ENCODE results near the gene IRGQ.
A peak's percentile ranks its signal among the peaks of the same experiment; 100 is the strongest.
"Not testable (repeated sequence)": the region's sequence is repeated elsewhere in the genome, so short reads cannot be mapped to it uniquely, and the experiment has no call there.

Gene IRGQ

GRCh38 chr19:43595999-43596841 lies at the start of gene IRGQ, which contains the start of gene ZNF576:
Gene IRGQ, minus strand, starts transcription at chr19:43596134. Its CDS starts 796 bp downstream, at chr19:43595338.
Gene ZNF576, plus strand, starts transcription at chr19:43596595. Its CDS starts 514 bp downstream, at chr19:43597109.
- DNase-seq (ENCODE audit: low read depth): peak; percentile 98

GRCh38 chr19:43644181-43644580 lies 48.2 kb upstream of the IRGQ start:
- DNase-seq (ENCODE audit: low read depth): no peak

DNA sequence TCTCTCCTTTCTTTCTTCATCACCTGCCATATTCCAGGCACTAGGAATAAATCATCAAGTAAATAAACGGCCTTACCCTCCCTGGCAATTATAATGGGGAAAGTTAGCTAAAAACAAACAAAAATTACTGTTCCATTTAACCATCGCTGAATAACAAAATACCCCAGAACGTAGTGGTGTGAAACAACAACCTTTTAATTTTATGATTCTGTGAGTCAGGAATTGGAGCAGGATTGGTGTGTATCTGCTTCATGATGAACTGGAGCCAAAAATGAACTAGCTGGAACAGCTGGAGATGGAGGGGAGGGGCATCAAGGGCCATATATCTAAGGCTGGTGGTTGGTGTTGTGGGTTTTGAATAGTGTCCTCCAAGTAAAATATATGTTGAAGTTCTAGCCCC lies 47.4 kb upstream of the IRGQ start:
- no peak for DNase-seq (ENCODE audit: low read depth)

- DNase-seq (ENCODE audit: low read depth): no peak
Measured at GRCh38 chr19:43642531-43642930, 46.6 kb upstream of the IRGQ start.

DNA sequence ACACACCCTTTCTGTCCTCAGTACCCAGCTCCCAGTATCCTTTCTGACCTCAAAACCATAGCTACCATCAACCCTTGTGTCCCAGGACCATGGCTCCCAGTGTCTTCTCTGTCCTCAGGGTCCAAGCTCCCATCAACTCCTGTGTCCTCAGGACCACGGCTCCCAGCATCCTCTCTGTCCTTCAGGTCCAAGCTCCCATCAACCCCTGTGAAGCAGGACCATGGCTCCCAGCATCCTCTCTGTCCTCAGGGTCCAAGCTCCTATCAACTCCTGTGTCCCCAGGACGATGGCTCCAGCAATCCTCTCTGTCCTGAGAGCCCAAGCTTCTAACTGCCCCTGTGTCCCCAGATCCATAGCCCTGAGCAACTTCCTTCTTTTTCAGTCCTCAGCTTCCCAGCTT lies 45.4 kb upstream of the IRGQ start:
- DNase-seq (ENCODE audit: low read depth): no peak

GRCh38 chr19:43640424-43640757 lies 44.5 kb upstream of the IRGQ start:
- DNase-seq (ENCODE audit: low read depth): no peak

DNA sequence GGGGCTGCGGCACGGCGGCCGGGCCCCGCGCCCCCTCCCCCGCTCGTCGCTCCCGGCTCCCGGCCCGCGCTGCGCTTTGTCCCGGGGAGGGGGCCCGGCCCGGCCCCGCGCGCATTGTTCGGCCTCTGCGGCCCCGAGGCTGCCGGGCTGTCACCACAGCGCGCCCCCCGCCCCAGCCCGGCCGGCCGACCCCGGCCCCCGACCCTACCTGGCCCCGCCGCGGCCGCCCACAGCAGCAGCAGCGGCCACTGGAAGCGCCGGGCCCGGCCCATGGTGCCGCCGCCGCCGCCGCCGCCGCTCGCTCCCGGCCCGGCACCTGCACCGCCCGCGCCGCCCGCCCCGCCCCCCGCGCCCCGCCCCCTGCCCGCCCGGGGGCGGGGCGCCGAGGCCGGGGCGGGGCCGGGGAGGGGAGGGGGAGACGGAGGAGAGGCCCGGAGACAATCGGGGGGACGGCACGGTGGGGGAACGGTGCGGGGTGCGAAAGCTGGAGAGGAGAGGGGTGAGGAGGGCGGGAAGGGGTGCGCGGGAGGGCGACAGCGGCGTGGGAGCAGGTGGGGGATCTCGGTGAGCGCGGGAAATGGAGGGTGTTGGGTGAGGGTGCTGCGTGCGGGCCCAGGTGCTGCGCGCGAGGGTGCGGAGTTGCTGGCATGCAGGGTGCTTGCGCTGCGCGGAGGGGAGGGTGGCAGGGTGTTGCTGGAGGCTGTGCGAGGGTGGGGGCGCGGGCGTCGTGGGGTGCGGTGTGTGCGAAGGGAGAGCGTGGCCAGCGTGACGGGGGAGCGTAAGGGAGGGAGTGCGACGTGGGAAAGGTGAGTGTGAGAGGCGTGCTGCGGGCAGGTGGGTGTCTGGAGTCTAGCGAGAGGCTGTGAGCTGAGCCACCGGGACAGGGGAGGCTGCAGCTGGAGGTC lies 43.8 kb upstream of the IRGQ start, which contains the start of gene CADM4:
Gene CADM4 (minus strand): TSS at position 332 of the 905 bp plus-strand sequence. CDS start 60 bp downstream, at position 272.
- DNase-seq (ENCODE audit: low read depth): no peak

DNA sequence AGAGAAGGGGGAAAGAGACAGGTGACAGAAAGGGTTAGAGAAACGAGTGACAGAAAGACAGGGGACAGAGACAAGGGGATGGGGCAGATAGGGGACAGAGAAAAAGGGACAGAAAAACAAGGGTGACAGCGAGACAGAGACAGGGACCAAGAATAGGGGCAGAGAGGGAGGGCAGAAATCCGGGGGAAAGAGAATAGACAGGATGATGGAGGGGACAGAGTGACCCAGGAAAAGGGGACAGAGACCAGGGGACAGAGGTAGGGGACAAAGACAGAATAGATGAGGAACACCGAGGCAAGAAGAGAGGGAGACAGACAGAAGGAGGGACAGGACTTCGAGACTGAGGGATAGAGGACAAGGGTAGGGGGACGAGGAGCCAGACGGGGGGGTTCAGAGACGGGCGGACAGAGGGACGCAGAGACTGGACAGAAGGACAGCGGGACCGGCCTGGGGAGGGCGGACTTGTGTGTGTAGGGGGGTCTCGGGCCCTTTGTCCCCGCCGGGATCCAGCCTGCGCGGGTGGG lies 43.1 kb upstream of the IRGQ start:
- DNase-seq (ENCODE audit: low read depth): no peak

GRCh38 chr19:43638214-43638994 lies 42.5 kb upstream of the IRGQ start:
- no peak for DNase-seq (ENCODE audit: low read depth)

DNA sequence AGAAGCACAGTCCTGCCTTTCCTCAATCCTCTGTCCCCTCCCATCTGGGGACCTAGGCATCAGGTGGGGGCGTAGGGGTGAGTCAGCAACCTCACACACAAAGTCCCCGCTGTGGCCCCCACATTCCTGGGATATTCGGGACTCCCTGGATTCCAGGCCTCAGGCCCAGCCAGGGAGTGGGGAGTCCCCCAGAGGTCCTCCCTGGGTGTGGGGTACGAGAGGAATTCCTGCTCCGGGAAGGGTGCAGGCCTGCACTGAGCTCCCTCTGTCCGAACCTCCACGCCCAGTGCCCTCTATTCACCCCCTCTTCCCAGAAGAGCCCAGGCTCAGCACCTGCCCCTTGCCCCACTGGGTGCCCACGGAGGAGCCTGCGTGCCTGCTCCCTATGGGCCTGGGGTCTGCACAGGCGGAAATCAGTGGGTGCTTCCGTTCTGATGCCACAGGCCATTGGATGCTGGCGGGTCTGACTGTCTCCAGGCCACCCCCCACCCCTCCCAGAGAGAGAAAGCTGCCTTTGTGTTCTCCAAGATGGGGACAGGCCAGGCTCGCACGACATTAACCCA lies 40.3 kb upstream of the IRGQ start:
- DNase-seq (ENCODE audit: low read depth): no peak

DNA sequence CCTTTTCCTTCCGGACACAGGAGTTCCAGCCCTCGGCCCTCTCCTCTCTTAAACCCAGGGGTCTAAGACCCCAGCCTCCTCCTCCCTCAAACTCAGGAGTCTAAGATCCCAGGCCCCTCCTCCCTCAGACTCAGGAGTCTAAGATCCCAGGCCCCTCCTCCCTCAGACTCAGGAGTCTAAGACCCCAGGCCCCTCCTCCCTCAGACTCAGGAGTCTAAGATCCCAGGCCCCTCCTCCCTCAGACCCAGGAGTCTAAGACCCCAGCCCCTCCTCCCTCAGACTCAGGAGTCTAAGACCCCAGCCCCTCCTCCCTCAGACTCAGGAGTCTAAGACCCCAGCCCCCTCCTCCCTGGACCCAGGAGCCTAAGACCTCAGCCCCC lies 39.6 kb upstream of the IRGQ start:
- DNase-seq (ENCODE audit: low read depth): not testable (repeated sequence)

DNA sequence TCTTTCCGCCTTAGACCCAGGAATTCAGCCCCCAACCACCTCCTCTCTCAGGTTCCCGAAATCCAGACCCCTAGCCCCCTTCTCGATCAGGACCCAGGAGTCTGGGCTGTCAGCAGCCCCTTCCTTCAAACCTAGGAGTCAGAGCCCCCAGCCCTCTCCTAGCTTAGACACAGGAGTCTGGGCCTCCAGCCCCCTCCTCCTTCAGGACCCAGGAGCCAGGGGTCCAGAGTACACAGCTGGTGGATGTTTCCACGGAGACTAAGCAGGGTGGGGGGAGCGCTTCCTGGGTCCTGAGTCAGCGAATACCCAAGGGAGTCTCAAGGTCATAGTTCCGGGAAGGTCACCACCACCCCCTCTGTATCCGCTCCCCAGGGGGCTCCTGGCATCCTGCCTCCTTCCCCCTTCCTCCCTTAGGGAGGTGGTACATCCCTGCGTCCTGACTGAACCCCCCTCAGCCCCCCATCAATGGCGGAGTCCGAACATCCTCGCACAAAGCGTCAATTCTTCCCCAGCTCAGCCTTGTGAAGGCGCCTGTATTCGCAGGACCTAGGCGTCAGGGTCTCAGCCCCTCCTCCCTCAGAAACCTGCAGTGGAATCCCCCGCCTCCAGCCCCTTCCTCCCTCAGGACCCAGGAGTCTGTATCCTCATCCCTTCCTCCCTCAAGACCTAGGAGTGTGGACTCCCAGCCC lies 39.1 kb upstream of the IRGQ start:
- DNase-seq (ENCODE audit: low read depth): no peak

GRCh38 chr19:43634506-43634871 lies 38.6 kb upstream of the IRGQ start:
- no peak for DNase-seq (ENCODE audit: low read depth)

DNA sequence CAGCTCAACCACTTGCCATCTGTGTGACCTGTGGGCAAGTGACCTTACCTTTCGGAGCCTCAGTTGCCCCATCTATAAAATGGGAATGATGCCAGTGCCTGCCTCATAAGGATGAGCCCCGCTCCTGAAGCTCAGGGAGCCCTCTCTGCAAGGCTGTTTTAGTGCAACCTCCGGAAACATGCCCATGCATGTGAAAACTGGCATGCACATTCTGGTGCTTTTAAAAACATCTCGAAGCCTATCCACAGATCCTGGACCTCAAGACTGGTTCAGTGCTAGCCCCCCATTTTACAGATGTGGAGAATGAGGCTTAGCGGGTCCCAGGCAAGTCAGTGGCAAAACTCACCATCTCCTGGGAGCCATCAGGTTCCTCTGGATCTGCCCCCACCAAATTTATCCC lies 38.1 kb upstream of the IRGQ start:
- no peak for DNase-seq (ENCODE audit: low read depth)

GRCh38 chr19:43633520-43633919 lies 37.6 kb upstream of the IRGQ start:
- DNase-seq (ENCODE audit: low read depth): no peak

GRCh38 chr19:43631491-43631890 lies 35.6 kb upstream of the IRGQ start:
- DNase-seq (ENCODE audit: low read depth): no peak

DNA sequence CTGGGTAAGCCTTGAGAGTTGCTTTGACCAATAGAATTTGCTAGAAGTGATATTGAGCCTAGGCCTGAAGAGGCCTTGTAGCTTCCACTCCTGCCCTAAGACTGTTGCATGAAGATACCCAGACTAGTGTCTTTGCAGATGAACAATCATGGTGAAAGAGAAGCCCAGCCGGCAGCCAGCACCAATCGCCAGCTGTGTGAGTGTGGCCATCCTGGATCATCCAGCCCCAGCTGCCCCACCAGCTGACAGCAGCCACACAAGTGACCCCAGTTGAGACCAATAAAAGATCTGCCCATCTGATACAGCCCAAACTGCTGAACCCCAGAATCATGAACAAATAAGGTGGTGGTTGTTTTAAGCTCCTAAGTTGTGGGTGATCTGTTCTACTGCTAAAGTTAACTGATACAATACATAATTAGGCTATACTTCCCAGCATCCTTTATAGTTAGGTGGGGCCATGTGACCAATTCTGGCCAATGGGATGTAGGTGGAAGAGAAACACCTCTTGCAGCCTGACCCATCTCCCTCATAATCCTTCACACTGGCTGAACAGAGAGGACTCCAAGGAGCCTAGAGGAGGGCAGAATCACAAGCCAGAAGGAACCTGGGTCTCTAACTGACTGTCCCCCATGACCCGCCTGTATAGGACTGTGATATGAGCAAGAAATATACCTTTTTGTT lies 32.9 kb upstream of the IRGQ start:
- DNase-seq (ENCODE audit: low read depth): no peak

DNA sequence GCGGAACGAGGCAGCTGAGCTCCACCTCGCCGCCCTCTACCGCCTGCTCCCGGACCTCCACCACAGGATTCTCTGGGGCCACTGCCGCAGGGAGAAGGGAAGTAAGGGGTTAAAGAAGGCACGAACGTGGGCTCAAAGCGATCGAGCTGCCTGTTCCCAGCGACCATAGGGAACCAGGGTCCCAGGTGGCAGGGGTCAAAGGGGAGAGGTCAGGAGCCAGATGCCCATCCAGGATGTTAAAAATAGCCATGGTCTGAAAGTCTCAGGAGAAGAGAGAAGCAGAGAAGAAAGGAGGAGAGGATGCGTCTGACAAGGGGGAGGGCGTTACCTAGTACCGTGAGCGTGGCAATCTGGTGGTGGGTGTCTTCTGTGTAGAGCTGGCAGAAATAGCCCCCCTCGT lies 30.9 kb upstream of the IRGQ start:
- no peak for DNase-seq (ENCODE audit: low read depth)

- no peak for DNase-seq (ENCODE audit: low read depth)
Measured at GRCh38 chr19:43625918-43626579, 30.1 kb upstream of the IRGQ start.

DNA sequence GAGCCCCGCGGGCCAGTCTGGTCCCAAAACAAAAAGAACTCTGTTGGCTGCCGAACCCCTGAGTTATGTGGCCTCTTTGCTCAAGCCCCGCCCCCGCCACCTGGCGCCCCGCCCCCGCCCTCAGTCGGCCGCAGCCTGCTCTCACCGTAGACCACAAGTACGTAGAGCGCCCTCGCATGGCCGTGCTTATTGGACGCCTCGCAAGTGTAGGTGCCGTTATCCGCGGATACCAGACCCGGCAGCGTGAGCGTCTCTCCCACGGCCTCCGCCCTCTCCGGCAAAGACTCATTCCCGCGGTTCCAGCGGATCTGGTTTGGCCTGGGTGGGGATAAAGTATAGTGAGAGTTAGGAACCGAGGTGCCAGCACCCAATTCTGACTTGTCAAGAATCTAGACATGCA lies 29.0 kb upstream of the IRGQ start:
- DNase-seq (ENCODE audit: low read depth): no peak

Measured in GM04504 (cell line).